Stimulated activated CD8-positive, alpha-beta memory T cell treated with anti-CD3 and anti-CD28 coated beads, Interleukin-15, amount 100 ng/mL, for 1 hour (primary cell): ENCODE data around the gene VSIG10.
A peak's percentile ranks its signal among the peaks of the same experiment; 100 is the strongest.
"Not testable (repeated sequence)": the region's sequence is repeated elsewhere in the genome, so short reads cannot be mapped to it uniquely, and the experiment has no call there.

Experiments used
- DNase-seq: peaks from one replicate; pipeline ENCODE4 v3.0.0-alpha.2; 2020; ENCODE audit warnings: low read depth

Gene VSIG10

GRCh38 chr12:118107011-118107410 is 3.2 kb upstream of the VSIG10 start:
- no peak for DNase-seq

DNA sequence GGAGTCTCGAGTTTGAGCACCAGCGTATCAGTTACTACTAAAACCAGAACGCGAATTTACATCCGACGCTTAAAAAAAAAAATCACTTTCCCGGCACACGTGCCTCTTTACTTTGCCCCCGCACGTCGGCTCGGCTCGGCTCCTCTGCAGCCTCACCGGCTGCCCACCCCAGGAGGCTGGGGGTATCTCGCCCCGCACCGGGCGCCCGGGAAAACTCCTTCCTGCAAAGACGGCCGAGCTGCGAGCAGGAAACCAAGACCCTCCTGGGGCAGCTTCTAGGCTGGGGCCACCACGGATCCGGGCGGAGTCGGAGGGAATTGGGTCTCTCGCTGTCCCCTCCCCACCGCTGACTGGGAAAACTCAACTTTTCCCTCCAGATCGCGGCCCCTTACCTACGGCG is 610 bp downstream of the VSIG10 start:
- DNase-seq, result no peak

DNA sequence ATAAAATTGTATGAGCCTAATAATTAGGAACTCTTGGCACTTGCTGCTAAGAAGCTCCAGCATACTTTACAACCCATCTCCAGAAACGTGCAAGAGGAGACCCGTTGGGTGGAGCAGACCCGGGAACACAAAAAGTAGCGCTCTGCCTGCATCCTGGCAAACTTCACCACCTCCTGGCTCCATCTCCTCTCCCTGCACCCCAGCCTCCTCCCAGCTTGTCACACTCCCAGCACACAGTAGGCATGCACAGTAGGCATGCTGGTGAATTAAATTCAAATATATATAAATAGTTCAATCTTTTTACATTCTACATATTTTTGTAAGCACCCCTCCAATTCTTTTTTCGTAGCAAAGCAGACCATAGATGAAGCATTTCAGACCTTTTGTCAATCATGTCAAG is 1.2 kb downstream of the VSIG10 start:
- no peak for DNase-seq

- DNase-seq, result no peak
These were observed 1.7 kb downstream of the VSIG10 start for GRCh38 chr12:118102070-118102469.

DNA sequence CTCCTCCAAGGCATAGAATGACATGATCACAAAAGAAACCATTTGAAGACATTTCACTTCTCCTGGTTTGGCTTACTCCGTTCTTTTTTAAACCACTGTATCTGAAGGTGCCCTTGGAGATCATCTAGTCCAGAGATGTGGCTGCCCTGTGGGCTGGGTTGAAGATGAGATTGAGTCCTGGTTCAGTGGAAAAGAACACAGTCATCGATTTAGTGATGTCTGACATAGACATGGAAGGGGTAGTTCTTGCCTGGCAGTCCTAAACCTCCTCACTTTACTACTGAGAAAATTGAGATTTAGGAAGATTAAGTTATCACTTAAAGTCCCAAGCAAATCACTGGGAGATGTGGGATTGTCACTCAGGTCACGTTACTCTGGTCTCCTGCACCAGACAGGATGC is 2.8 kb downstream of the VSIG10 start:
- no peak for DNase-seq

- DNase-seq, result no peak
These were observed 4.7 kb downstream of the VSIG10 start for GRCh38 chr12:118098911-118099671.

- no peak for DNase-seq
These were observed 5.4 kb downstream of the VSIG10 start for GRCh38 chr12:118098401-118098800.

DNA sequence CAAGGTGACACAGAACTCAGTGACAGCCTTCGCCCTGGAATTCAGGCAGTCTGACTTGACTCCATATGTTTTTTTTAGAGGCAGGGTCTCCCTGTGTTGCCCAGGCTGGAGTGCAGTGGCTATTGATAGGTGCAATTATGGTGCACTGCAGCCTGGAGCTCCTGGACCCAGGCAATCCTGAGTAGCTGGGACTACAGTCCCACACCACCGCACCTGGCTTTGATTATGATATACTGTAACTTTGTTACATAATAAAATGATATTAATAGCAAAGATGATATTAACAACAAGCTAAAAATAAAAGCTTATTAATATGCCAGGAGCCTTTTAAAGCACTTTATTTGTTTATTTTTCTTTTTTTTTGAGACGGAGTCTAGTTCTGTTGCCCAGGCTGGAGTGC is 9.8 kb downstream of the VSIG10 start:
- DNase-seq, result no peak

GRCh38 chr12:118089782-118090181 is 14.0 kb downstream of the VSIG10 start:
- DNase-seq, result no peak

- no peak for DNase-seq
These were observed 21.6 kb downstream of the VSIG10 start for GRCh38 chr12:118082161-118082560.

- not testable (repeated sequence) for DNase-seq
These were observed 22.3 kb downstream of the VSIG10 start for GRCh38 chr12:118081521-118081920.

GRCh38 chr12:118073768-118074167 is 30.0 kb downstream of the VSIG10 start:
- DNase-seq, result no peak

GRCh38 chr12:118070650-118071049 is 33.2 kb downstream of the VSIG10 start:
- no peak for DNase-seq

DNA sequence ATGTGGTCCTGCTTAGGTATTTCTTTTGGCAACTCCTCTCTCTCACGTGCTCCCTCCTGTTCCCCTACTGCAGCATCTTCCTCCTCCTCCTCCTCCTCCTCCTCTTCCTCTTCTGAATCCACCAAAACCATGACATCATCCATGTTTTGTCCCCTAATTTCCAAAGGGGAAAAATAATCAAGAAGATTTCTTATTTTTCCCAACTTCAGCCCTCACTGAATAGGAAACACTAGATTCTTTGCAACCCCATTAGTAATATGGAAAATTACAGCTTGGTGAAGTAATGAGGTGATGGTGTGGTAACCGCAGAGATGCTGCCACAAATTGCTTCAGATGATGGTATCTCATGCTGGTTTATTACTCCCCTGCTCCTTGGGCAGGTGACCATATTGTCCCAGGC is 35.4 kb downstream of the VSIG10 start:
- DNase-seq, result no peak

GRCh38 chr12:118065380-118065779 is 38.4 kb downstream of the VSIG10 start:
- DNase-seq, result no peak

GRCh38 chr12:118064608-118065007 is 39.2 kb downstream of the VSIG10 start:
- DNase-seq, result no peak

DNA sequence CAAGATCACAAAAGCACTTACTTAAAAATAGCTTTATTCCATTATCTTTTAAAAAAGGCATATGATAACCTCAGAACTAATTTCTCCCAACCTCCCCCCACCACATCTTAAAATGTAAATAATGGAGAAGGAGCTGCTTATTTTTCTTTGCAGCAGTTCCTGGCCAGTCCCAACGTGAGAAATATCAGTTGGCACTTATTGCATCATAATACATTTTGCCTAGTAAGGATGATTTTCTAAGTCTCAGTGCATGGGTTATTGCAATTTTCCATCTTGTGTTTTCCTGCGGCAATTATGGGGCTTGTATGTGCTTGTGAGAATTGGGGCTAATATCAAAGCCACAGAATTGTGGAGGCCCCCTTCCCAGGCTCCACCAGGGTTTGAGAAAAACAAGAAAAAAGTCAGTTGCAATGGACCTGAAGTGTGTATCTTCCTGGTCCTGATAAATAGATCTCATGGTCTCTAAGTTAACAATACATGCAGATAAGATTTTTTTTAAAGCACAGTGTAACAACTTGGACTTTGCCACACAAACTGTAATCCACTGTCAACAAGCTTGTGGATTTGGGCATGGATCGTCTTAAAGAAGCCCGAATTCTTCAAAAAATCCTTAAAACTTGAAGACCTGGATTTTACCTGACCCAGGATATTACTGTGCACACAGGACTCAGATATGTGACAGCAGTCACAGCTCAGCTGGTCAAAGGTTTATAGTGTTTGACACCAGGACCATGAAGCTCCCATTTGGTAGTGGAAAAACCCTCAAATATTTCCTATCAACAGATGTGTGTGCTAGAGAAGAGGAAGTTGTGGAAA is 40.0 kb downstream of the VSIG10 start:
- no peak for DNase-seq

- no peak for DNase-seq
These were observed 41.7 kb downstream of the VSIG10 start for GRCh38 chr12:118061873-118062843.

- DNase-seq, result peak; percentile 24
These were observed 42.6 kb downstream of the VSIG10 start, which contains the start of gene WSB2 for GRCh38 chr12:118061011-118061872. TSS of gene WSB2 (minus strand) at chr12:118061179. CDS start at chr12:118061048, 131 bp downstream.

GRCh38 chr12:118060301-118061010 is 43.4 kb downstream of the VSIG10 start:
- no peak for DNase-seq
